HG03039 (cell line): ENCODE data around the gene IFNE.

Experiments
- ATAC-seq: cut with Tn5 transposase; IDR thresholded peaks from one replicate; pipeline ENCODE4 v1.9.1; 2021; ENCODE audit warnings: mild to moderate bottlenecking, moderate library complexity; ENCODE audit not compliant: unreplicated experiment

Gene IFNE

DNA sequence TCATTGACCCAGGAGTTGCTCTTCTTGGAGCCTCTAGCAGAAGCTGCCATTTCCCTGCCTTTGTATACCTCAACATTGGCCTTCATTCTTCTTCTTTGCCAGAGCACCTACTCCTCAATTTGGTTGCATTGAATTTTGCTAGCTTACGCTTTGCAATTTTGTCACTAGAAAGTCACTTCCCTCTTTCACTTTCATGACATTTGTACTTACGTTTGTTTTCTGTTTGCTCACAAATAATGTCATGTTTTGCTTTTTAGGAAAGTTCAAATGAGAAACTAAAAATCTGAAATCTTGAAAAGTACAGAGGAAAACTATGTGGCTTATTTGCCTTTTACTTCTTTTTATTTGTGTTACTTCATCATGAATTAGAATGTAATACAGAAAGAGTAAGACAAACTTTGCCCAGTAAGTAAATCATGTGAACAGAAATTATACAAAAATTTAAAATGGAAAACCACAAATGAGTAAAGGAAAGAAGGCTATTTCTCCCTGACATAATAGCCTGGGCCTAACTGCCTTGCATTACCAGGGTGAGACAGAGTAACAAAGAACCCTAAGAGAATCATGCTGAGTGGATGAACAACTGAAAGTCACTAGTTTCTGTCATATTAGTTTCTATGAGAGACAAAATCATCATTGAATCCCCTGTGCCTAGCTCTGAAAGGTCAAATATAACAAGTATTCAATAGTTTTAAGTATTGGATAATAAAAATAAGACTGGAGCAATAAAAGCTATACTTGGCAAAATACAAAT is 49.3 kb downstream of the IFNE start:
- ATAC-seq: peak; percentile 44
